Effector memory CD4-positive, alpha-beta T cell (primary cell): Measurements from ENCODE around the gene MAPK8.

ENCODE experiments used
- DNase-seq, 3 donors: peaks; one replicate each; pipeline ENCODE4 v3.0.0-alpha.2; 2020
- H3K27ac ChIP-seq: 2 replicates; pipeline ENCODE4 v1.7.0; 2013; ENCODE audit warnings: mild to moderate bottlenecking, low read length, moderate library complexity; ENCODE audit not compliant: insufficient read depth, poor library complexity, severe bottlenecking
- H3K27me3 ChIP-seq: replicated peaks from 2 replicates; pipeline ENCODE4 v1.7.0; 2013; ENCODE audit warnings: mild to moderate bottlenecking, low read length; ENCODE audit not compliant: insufficient read depth, control insufficient read depth, poor library complexity, severe bottlenecking
- H3K36me3 ChIP-seq: 2 replicates; pipeline ENCODE4 v1.7.0; 2013; ENCODE audit warnings: mild to moderate bottlenecking, low read length, moderate library complexity; ENCODE audit not compliant: control insufficient read depth, insufficient read depth
- H3K4me1 ChIP-seq: 2 replicates; pipeline ENCODE4 v1.7.0; 2013; ENCODE audit warnings: low read length, mild to moderate bottlenecking; ENCODE audit not compliant: control insufficient read depth, insufficient read depth, poor library complexity, severe bottlenecking
- H3K4me3 ChIP-seq: 2 replicates; pipeline ENCODE4 v1.7.0; 2013; ENCODE audit warnings: low read length, low read depth, mild to moderate bottlenecking; ENCODE audit not compliant: insufficient read depth, poor library complexity, severe bottlenecking
- H3K9me3 ChIP-seq: 2 replicates; pipeline ENCODE4 v1.7.0; 2013; ENCODE audit warnings: mild to moderate bottlenecking, low read length, moderate library complexity; ENCODE audit not compliant: control insufficient read depth

Gene MAPK8

DNA sequence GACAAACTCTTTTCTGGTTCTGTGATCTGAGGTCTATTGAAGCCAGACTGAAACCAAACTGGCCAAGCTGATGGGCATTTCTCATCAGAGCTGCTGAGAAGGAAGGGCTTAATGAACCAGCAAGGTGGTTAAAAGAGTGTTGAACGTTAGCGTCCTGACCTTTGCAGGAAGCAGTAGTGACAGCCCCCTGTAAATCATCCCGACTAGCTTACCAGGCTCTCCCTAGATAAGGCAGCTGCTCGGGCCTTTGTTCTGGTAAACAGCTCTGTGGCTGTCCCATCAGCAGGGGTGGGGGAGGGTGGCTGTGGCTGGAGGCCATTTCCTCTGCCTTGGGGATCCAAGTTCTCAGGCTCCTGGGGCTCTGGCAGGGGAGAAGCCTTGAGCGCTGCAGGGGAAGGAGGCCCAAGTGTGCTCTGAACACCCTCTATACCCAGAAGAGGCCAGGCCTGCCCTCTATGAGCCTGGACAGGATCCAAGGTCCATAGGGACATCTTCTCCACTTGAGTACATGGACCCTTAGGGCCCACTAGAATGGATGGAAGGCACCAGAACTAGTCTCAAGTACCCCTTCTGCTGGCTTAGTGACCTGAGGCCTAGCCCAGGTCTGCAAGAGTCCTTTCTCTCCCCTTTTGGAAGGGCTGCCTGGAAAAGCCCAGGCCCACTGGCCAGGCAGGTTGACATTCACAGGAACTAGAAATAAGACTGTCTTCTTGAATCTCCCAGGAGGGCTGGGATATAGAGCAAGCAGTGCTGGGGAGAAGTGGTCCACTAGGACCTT is 163.8 kb downstream of the MAPK8 start:
- DNase-seq = no peak
- H3K27ac ChIP-seq = no peak overlapping the region
- no peaks in the 10 kb centered on the region for H3K9me3 ChIP-seq
- no peaks in the 10 kb centered on the region for H3K27me3 ChIP-seq
- no peaks in the 10 kb centered on the region for H3K36me3 ChIP-seq
- no peaks in the 10 kb centered on the region for H3K4me1 ChIP-seq
- H3K4me3 ChIP-seq = no peak overlapping the region

DNA sequence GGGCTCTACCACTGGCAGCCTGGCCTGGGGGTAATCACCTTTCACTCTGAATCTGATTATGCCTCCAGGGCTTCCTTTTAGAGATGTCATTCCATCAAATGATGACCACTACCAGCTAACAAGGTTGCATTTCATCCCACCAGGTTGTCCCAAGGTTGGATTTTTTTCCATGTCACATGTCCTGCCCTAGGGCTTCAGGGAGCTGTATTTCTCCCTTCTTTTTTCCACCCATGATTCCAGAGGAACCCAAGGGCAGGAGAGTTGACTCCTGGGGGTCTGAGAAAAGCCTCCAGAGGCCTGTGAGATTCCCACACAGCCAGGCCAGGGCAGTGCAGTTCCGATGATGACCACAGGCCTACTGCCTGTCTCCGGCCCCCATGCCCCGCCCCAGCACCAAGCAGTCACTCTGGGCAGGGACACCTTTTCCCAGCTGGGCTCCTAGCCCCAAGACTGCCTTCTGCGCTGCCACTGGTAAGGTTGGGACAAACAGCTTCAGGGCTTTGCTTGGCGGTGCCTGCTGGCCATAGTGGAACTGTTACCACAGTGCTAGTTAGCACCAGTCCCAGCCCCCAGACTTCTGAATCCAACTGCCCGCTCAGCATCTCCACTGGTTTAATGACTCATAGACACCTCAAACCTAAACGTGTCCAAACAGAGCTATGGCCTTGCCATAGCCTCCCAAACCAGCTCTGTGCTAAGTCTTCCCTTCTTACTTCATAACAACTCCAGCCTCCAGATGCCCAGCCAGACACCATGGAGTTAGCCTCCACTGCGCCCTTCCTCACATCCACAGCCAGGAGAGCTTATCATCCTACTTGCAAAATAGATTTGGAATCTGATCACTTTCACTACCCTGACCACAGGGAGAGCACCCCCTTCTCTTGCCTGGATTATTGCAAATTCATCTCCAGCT is 164.7 kb downstream of the MAPK8 start:
- H3K27ac ChIP-seq = no peak overlapping the region
- H3K27me3 ChIP-seq = no peaks in the 10 kb centered on the region
- DNase-seq = no peak
- H3K4me3 ChIP-seq = no peak overlapping the region
- H3K36me3 ChIP-seq = no peaks in the 10 kb centered on the region
- no peaks in the 10 kb centered on the region for H3K4me1 ChIP-seq
- H3K9me3 ChIP-seq = no peaks in the 10 kb centered on the region

DNA sequence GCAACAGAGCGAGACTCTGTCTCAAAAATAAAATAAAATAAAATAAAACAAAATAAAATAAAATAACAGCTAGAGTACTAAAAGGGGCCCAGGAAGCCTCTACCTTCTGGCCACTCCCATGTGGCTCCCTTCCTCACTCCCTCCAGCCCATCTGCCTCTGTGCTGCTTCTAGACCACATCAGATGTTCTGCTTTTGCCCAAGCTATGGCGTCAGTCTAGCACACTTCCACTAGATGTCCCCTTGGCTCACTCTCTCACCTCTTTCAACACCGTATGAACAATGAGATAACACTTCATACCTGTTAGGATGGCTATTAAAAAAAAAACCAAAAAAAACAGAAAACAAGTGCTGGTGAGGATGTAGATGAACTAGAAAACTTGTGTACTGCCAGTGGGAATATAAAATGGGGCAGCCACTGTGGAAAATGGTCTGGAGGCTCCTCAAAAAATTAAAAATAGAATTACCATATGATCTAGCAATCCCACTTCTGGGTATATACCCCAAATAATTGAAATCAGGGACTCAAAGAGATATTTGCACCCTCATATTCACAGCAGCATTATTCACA is 166.1 kb downstream of the MAPK8 start:
- no peaks in the 10 kb centered on the region for H3K4me1 ChIP-seq
- H3K9me3 ChIP-seq = no peaks in the 10 kb centered on the region
- H3K36me3 ChIP-seq = no peaks in the 10 kb centered on the region
- DNase-seq = no peak
- H3K4me3 ChIP-seq = no peak overlapping the region
- H3K27me3 ChIP-seq = no peaks in the 10 kb centered on the region
- no peak overlapping the region for H3K27ac ChIP-seq

DNA sequence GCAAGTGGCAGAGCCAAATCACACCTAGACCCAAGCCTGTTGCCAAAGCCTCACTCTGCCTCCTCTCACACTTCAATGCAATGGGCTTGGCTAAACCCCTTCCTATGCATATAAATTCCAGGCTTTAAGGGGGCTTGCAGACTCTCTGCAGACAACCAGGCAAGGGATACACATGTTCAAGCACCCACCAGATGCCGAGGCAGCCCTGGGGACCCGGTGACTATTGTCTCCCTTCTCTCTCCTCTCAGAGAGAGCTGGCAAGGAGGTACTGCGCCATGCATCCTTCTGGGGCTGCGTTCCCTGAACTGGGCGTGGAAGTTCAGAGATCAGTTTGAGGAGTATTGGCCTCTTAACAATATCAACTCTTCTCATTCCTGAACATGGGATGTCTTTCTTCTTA is 167.2 kb downstream of the MAPK8 start:
- no peak for DNase-seq
- Histone ChIP-seq H3K27ac (no peak overlapping the region), H3K4me1 (no peaks in the 10 kb centered on the region), H3K4me3 (no peak overlapping the region), H3K27me3 (no peaks in the 10 kb centered on the region), H3K36me3 (no peaks in the 10 kb centered on the region), H3K9me3 (no peaks in the 10 kb centered on the region)

DNA sequence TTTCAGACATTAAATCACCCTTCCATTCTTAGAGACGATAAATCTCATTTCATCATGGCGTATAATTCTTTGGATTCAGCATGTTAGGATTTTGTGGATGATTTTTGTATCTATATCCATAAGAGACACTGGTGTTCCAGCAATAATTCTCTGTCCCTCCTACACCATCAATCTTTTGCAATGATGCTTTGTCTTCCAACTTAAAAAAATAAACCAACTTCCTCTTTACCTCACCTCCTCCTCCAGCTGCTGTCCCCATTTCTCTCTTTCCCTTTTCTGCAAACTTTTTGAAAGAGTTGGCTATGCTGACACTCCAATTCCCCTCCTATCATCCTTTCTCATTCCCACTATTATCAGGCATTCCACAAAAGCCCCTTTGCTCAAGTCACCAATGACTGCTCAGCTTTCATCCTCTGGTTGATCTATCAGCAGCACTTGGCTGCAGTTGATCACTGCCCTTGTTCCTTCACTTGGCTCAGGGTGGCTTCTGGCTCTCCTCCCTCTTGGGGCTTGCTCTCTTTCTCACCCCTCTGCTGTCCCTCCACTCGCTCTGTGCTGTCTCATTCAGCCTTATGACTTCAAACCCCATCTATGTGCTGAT is 168.4 kb downstream of the MAPK8 start:
- DNase-seq = no peak
- H3K4me3 ChIP-seq = no peak overlapping the region

DNA sequence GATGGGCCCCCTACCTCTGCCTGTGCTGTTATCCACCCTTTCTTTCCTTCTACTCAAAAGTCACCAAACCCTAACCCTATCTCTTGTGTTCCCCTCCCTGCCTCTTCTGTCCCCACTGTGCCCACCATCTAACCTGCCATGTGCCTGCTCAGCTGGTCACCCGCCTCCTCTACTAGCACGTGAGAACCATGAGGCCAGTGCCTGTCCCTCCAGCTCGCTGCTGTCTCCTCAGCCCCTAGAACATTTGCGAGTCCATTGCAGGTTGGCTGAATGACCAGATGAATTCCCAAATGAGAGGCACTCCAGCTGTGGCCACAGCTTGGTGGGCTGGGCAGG is 169.4 kb downstream of the MAPK8 start:
- Histone ChIP-seq H3K4me1 (no peaks in the 10 kb centered on the region), H3K27ac (no peak overlapping the region), H3K4me3 (no peak overlapping the region), H3K36me3 (no peaks in the 10 kb centered on the region), H3K9me3 (no peaks in the 10 kb centered on the region), H3K27me3 (no peaks in the 10 kb centered on the region)
- DNase-seq = no peak

More for the DNA sequence above, 168.4 kb downstream of the MAPK8 start:
- Histone ChIP-seq H3K9me3 (no peaks in the 10 kb centered on the region), H3K27ac (no peak overlapping the region), H3K4me1 (no peaks in the 10 kb centered on the region), H3K36me3 (no peaks in the 10 kb centered on the region), H3K27me3 (no peaks in the 10 kb centered on the region)

DNA sequence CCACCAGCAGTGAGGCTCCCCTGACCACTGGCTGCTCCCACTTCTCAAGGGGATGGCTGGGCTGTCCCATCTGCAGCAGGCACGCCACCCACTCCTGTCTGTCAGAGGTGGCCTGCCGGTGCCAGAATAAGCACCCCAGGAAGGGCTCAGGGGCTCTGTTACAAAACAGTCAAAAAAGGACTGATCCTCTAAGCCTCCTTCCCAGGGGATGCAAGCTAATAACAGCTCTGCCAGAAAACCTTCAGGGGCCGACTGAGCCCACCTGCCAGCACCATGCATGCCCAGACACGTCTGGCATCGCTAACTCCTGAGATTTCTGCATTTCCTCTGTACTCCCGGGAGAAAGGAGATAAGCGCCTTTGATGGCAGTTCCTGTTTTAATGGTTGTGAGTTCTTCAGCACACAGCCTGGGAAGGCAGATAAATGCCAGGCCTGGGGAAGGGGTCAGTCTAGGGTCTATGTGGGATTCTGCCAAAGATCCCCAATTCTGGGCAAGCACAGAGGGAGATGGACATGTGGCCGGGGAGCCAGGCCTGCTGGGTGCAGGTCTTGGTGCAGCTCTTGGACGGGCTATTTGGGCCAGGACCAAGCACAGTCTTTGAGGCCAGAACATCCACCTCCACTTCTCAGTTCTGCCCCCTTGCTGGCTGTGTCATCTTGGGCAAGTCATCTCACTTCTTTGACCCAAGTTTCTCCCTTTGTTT is 170.0 kb downstream of the MAPK8 start:
- Histone ChIP-seq H3K27me3 (no peaks in the 10 kb centered on the region), H3K9me3 (no peaks in the 10 kb centered on the region), H3K4me3 (no peak overlapping the region), H3K4me1 (no peaks in the 10 kb centered on the region), H3K36me3 (no peaks in the 10 kb centered on the region), H3K27ac (no peak overlapping the region)
- DNase-seq = no peak

DNA sequence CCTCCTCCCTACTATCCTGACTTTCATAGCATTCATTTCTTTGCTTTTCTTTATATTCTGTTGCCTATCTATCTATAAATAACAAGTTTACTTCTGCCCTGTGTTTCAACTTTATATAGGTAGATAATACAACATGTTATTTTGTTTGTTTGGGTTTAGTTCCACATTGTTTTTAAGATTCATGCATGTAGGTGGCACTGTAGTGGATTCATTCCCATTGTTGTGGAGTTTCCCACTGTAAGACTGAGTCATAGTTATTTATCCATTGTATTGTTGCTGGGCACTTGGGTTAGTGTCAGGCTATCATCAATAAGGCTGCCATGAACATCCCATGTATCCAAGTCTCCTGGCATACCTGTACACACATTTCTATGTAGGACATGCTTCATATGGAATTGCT is 170.7 kb downstream of the MAPK8 start:
- H3K9me3 ChIP-seq = no peaks in the 10 kb centered on the region
- DNase-seq = no peak
- H3K36me3 ChIP-seq = no peaks in the 10 kb centered on the region
- no peak overlapping the region for H3K27ac ChIP-seq
- no peaks in the 10 kb centered on the region for H3K4me1 ChIP-seq
- no peaks in the 10 kb centered on the region for H3K27me3 ChIP-seq
- no peak overlapping the region for H3K4me3 ChIP-seq

DNA sequence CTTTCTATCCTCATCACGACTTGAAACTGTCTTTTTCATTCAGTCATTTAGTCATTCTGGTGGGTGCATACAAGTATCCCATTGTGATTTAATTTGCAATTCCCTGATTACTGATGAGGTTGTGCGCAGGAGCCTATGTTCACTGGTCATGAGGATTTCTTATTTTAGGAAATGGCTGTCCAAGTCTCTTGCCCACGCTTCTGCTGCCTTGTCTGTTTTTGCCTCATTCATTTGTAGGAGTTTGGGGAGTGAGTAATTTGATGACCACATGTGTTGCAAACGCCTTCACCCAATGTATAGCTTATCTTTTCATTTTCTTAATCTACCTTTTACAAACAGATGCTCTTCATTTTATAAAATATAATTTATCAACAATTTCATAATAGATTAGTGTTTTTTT is 171.1 kb downstream of the MAPK8 start:
- H3K9me3 ChIP-seq = no peaks in the 10 kb centered on the region
- DNase-seq = no peak
- no peaks in the 10 kb centered on the region for H3K4me1 ChIP-seq
- no peak overlapping the region for H3K27ac ChIP-seq
- no peaks in the 10 kb centered on the region for H3K36me3 ChIP-seq
- H3K4me3 ChIP-seq = no peak overlapping the region
- no peaks in the 10 kb centered on the region for H3K27me3 ChIP-seq
